NCI-H2081 (cell line): ENCODE data around the gene TAS2R60.
A peak's percentile ranks its signal among the peaks of the same experiment; 100 is the strongest.
"Not testable (repeated sequence)": the region's sequence is repeated elsewhere in the genome, so short reads cannot be mapped to it uniquely, and the experiment has no call there.

Experiments
- DNase-seq, 2 experiments: peaks; one replicate each; lab custom pipeline; 2025; lab: John Stamatoyannopoulos, UW

TAS2R60 gene

GRCh38 chr7:143477501-143478150, 34.4 kb downstream of the TAS2R60 start, which contains the start of gene TAS2R41:
Gene TAS2R41 (plus strand): TSS chr7:143477873. CDS start chr7:143477873, 0 bp downstream.
- DNase-seq, result no peak

GRCh38 chr7:143479055-143479766, 36.0 kb downstream of the TAS2R60 start:
- no peak for DNase-seq

GRCh38 chr7:143480501-143480900, 37.2 kb downstream of the TAS2R60 start:
- no peak for DNase-seq

- no peak for DNase-seq
Observed at GRCh38 chr7:143484119-143484518, 40.9 kb downstream of the TAS2R60 start.

GRCh38 chr7:143485094-143485493, 41.8 kb downstream of the TAS2R60 start:
- no peak for DNase-seq

GRCh38 chr7:143485500-143485899, 42.2 kb downstream of the TAS2R60 start:
- no peak for DNase-seq

GRCh38 chr7:143486266-143486665, 43.0 kb downstream of the TAS2R60 start:
- not testable (repeated sequence) for DNase-seq

GRCh38 chr7:143487061-143487460, 43.8 kb downstream of the TAS2R60 start:
- DNase-seq, result no peak

GRCh38 chr7:143487566-143487965, 44.3 kb downstream of the TAS2R60 start:
- peak in 1 of 2 experiments; percentile 71 for DNase-seq

- no peak for DNase-seq
Observed at GRCh38 chr7:143490717-143491306, 47.6 kb downstream of the TAS2R60 start.

- DNase-seq, result no peak
Observed at GRCh38 chr7:143492043-143492471, 48.8 kb downstream of the TAS2R60 start.

GRCh38 chr7:143492799-143493739, 49.8 kb downstream of the TAS2R60 start:
- no peak for DNase-seq

- no peak for DNase-seq
Observed at GRCh38 chr7:143493751-143494150, 50.5 kb downstream of the TAS2R60 start.
